SK-N-MC (cell line): Measurements from ENCODE around the gene GID8.

Experiments used
- EZH2 ChIP-seq: fragments of 200-600 bp; sonication (generic); IDR thresholded peaks from one replicate; pipeline ENCODE4 v1.6.1; 2017; ENCODE audit warnings: antibody characterized with exemption
- FOXP2 ChIP-seq: optimal IDR thresholded peaks from 2 replicates; pipeline ENCODE3; 2011; ENCODE audit warnings: mild to moderate bottlenecking, moderate library complexity; ENCODE audit not compliant: insufficient read depth; ENCODE audit errors: extremely low read length, control extremely low read depth
- POLR2AphosphoS5 ChIP-seq: IDR thresholded peaks from 2 replicates; pipeline ENCODE4 v1.6.1; 2012; ENCODE audit warnings: mild to moderate bottlenecking, low read depth, low read length, borderline replicate concordance

DNA sequence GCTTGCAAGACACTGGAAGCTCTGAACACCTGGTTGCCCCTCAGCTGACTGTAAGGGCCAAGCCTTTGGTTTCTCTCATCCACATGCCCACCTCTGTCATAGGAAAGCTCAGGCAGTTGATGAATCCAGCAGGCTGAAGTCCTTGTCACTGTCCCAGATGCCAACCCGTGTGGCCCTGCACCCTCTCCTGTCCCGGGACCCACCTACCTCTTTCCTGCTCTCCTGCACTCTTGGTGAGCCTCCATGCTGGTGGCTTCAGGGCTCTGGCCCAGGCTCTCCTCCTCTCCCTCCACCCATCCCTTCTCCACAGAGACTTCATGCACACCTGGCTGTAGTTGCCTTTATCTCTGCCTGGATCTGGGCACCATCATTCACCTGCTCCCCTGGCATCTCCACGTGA is 4.0 kb upstream of the GID8 start:
- TF ChIP-seq POLR2AphosphoS5 (no peak), EZH2 (no peak), FOXP2 (no peak)
